Stimulated activated CD4-positive, alpha-beta T cell treated with anti-CD3 and anti-CD28 coated beads, Interleukin-12 subunit alpha, Interleukin-12 subunit beta, amount 100 ng/mL, for 24 hours (primary cell): ENCODE data around the gene FN3K.
"Not testable (repeated sequence)": the region's sequence is repeated elsewhere in the genome, so short reads cannot be mapped to it uniquely, and the experiment has no call there.

Experiments used
- DNase-seq, 2 experiments: peaks; one replicate each; pipeline ENCODE4 v3.0.0-alpha.2; 2020; ENCODE audit warnings: low read depth in 2 of 2

Gene FN3K

DNA sequence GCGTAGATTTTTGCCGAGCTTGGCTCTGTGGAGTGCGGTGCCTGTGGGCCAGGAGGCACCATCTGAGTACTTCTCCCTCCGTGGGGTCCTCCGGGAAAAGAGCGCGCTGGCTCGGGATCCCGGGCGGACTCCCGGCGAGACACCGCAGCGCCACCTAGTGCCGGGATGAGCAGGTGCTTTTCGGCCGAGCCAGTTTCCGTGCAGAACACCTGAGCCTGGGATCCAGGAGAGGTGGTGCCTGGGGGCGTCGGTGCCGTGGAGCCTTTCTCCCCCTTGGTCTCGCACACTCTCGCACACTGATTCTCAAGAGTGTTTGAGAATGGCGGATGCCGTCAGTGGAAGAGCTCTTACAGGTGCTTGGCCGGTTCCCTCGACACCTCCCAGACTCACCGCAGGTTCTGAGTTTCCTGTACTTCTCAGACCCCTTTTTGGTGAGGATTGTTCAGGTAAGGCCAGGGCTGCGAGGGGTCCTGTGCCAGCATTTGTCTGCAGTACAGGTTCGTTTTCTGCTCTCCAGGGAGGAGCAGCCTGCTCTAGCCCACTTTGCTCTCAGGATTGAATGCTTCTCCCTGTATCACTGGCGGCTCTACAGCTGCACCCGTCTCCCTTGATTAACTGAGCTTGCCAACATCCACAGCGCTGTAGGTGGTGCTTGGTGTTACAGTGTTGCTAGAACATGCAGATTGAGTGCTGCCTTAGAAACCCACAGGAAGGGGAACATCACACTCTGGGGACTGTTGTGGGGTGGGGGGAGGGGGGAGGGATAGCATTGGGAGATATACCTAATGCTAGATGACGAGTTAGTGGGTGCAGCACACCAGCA is 39.8 kb downstream of the FN3K start:
- peak in 1 of 2 experiments; percentile 27 for DNase-seq

DNA sequence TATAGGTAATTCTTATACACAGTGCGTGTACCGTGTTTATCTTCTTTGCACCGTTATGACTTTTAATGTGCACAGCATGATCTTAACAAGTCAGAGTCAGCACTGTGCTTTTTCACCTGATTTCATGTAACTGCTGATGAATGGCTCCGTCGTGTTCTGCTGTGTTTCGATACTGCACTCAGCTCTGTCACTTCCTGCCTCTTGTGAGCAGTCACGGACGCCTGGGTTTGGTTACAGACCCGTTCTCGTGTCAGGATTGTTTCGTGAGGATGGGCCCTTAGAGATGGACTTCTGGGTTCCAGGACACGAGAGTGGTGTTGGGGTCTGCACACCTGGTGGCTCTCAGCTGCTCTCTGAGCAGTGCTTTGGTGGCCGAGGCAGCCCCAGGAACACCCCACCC is 41.0 kb downstream of the FN3K start:
- no peak for DNase-seq

GRCh38 chr17:82777778-82778375 is 42.5 kb downstream of the FN3K start:
- not testable (repeated sequence) for DNase-seq

- no peak for DNase-seq
These were observed 44.1 kb downstream of the FN3K start for GRCh38 chr17:82779541-82779940.

GRCh38 chr17:82780195-82780594 is 44.8 kb downstream of the FN3K start:
- DNase-seq: no peak

- no peak for DNase-seq
These were observed 45.8 kb downstream of the FN3K start for GRCh38 chr17:82780971-82781893.

DNA sequence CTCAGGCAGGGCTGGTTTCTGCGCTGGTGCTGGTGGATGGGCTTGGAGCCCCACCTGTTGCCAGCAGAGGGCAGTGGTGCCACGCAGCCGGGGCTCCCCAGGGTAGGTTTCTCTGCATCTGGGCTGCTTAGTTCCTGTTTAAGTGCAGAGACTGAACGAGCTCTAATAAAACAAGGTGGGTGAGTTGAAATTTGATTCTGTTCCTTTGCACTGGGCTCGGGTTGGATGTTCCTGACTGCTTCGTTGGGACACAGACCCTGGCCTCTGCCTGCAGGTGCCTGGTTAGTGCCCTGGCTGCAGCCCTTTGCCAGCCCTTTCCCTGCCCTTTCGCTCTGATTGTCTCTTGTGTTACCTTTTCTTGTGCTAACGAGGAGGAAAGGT is 46.5 kb downstream of the FN3K start:
- DNase-seq: peak; percentile 62 to 74

DNA sequence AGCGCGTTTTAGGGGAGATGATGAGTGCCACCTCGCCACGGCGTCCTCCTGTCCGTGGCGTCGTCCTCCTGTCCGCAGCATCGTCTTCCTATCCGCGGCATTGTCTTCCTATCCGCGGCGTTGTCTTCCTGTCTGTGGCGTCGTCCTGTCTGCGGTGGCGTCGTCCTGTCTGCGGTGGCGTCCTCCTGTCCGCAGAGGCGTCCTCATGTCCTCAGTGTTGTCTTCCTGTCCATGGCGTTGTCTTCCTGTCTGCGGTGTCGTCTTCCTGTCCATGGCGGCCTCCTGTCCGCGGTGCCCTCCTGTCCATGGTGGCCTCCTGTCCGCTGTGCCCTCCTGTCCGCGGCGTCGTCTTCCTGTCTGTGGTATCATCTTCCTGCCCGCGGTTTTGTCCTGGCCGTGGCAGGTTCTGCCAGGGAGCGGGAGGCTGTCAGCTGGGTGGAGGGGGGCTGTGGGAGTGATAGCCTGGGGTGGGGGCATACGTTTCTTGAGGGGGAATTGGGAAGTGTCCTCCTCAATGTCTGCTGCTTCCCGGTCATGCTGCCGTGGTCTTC is 47.3 kb downstream of the FN3K start:
- DNase-seq: no peak

GRCh38 chr17:82783498-82783897 is 48.1 kb downstream of the FN3K start:
- DNase-seq: no peak

DNA sequence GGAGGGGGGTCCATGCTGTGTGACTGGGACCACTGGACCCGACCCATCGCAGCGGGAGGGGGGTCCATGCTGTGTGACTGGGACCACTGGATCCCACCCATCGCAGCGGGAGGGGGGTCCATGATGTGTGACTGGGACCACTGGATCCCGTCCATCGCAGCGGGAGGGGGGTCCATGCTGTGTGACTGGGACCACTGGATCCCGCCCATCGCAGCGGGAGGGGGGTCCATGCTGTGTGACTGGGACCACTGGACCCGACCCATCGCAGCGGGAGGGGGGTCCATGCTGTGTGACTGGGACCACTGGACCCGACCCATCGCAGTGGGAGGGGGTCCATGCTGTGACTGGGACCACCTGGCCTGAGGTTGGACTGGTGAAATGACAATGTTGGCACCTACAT is 50.2 kb downstream of the FN3K start:
- DNase-seq: not testable (repeated sequence)

GRCh38 chr17:82786427-82786826 is 51.0 kb downstream of the FN3K start:
- no peak for DNase-seq

- DNase-seq: no peak
These were observed 51.9 kb downstream of the FN3K start for GRCh38 chr17:82787081-82787848.

- no peak for DNase-seq
These were observed 53.0 kb downstream of the FN3K start for GRCh38 chr17:82788206-82789001.

DNA sequence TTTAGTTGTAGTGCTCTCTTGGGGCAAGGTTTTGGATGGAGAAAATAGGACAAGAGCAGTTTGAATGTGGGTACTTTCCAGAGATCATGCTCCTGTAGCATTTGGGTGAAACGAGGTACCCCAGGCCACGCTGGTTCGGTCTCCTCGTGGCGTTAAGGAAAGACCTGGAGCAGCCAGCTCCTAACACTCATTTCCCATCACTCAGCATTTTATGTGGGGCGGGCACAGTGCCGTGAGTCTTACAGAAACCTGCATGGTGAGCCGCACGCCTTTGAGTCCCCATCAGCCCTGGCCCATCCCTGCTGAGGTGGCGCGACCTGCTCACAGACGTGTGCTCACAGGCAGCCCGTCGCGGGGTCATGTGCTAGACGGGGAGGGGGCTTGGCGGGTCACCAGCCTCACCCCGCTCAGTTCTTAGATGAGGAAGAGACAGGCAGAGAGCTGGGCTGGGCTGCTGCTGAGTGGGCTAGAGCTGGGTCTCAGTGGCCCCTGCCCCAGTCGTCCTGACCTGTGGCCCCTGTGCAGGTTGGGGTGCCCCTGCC is 53.7 kb downstream of the FN3K start:
- no peak for DNase-seq

- no peak for DNase-seq
These were observed 54.4 kb downstream of the FN3K start for GRCh38 chr17:82789806-82790205.

- DNase-seq: no peak
These were observed 55.0 kb downstream of the FN3K start for GRCh38 chr17:82790391-82790790.

DNA sequence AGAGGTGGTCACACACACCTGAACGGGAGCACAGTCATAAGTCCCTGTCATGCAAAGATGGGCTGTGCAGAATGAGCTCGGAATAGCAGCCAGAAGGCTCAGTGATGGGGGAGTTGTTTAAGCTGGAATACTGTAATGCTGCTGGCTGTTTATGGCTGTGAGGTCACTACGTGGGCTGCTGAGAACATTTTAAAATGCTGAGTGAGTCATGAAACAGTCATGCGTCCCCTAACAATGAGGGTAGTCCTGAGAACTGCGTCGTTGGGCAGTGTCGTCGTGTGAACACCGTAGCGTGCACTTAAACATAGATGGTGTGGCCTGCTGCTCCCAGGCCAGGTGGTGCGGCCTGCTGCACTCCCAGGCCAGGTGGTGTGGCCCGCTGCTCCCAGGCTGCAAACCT is 56.1 kb downstream of the FN3K start:
- no peak for DNase-seq

- DNase-seq: no peak
These were observed 58.7 kb downstream of the FN3K start for GRCh38 chr17:82793974-82794630.

DNA sequence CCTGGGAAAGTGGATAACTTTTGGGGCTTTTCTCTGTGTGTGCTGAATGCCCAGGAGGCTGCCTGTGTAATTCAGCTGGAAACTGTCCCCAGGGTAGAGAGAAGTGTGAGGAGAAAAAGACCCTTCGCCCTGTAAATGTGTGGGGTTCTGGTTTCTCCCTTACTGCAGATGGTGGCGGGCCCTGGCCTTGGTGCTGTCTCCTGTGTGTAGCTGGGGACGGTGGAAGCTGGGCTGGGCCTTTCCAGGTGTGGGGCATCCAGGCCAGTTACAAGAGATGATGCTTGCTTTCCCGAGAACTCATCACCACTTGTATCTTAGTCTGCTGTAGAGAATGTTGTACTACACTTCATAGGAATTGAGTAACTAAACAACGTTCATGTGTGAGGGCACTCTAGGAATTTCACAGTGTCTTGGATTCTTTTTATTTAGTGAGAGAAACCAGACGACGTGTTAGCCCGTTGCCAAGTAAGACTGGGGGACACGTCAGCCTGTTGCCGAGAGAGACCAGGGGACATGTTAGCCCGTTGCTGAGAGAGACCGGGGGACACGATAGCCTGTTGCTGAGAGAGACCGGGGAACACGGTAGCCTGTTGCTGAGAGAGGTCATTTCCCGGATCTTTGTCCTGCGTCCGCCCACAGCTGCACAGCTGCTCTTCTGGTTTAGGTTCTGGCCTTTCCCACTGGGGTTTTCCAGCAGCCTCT is 59.5 kb downstream of the FN3K start:
- no peak for DNase-seq
